Measurements from ENCODE around the gene LTB. TPM values are rescaled to one million over a fixed set of nuclear protein-coding genes. Genes with fewer than 3 reads are reported as not detected.

The LTB gene
- total RNA-seq, 1 donor from 2014 or later: 0.34 TPM

GRCh38 chr6:31547727-31548543 lies 34.3 kb downstream of the LTB start:
- no peak for TF ChIP-seq CTCF (conservative IDR thresholded peaks at IDR 0.05)
- Mint-ChIP-seq H3K4me3 (peak overlapping the region; percentile 90), H3K36me3 (peaks cover 6% of the 10 kb centered on the region), H3K27me3 (no peaks in the 10 kb centered on the region), H3K9me3 (no peaks in the 10 kb centered on the region), H3K4me1 (ENCODE audit: unreplicated experiment) (peaks cover 17% of the 10 kb centered on the region), H3K27ac (peak overlapping the region; percentile 85)
- DNase-seq (ENCODE audit: extremely low spot score, unreplicated experiment): no peak

- H3K36me3 Mint-ChIP-seq: peaks cover 6% of the 10 kb centered on the region
- H3K9me3 Mint-ChIP-seq: no peaks in the 10 kb centered on the region
- DNase-seq (ENCODE audit: extremely low spot score, unreplicated experiment): peak; percentile 89
- H3K27ac Mint-ChIP-seq: peak within 1 kb of the TSS; percentile 85
- peaks cover 17% of the 10 kb centered on the region for H3K4me1 Mint-ChIP-seq (ENCODE audit: unreplicated experiment)
- peak within 1 kb of the TSS; percentile 90 for H3K4me3 Mint-ChIP-seq
- H3K27me3 Mint-ChIP-seq: no peaks in the 10 kb centered on the region
- TF ChIP-seq CTCF (conservative IDR thresholded peaks at IDR 0.05): peak; percentile 19
Measured at GRCh38 chr6:31546958-31547726, 35.1 kb downstream of the LTB start, which contains the start of gene NFKBIL1. TSS of gene NFKBIL1 (plus strand) at chr6:31547608. CDS start at chr6:31547695, 87 bp downstream.

GRCh38 chr6:31546339-31546957 lies 35.8 kb downstream of the LTB start, which contains the start of gene ATP6V1G2:
TSS of gene ATP6V1G2 (minus strand) at chr6:31546608. CDS start at chr6:31546559, 49 bp downstream.
- peak; percentile 92 for DNase-seq (ENCODE audit: extremely low spot score, unreplicated experiment)
- TF ChIP-seq CTCF (conservative IDR thresholded peaks at IDR 0.05): peak; percentile 94
- peaks cover 6% of the 10 kb centered on the region for H3K36me3 Mint-ChIP-seq
- no peaks in the 10 kb centered on the region for H3K27me3 Mint-ChIP-seq
- H3K9me3 Mint-ChIP-seq: no peaks in the 10 kb centered on the region
- peak within 1 kb of the TSS; percentile 90 for H3K4me3 Mint-ChIP-seq
- peaks cover 17% of the 10 kb centered on the region for H3K4me1 Mint-ChIP-seq (ENCODE audit: unreplicated experiment)
- peak within 1 kb of the TSS; percentile 85 for H3K27ac Mint-ChIP-seq

GRCh38 chr6:31545291-31545690 lies 36.9 kb downstream of the LTB start:
- TF ChIP-seq CTCF (conservative IDR thresholded peaks at IDR 0.05): no peak
- Mint-ChIP-seq H3K36me3 (peaks cover 14% of the 10 kb centered on the region), H3K4me1 (ENCODE audit: unreplicated experiment) (peaks cover 19% of the 10 kb centered on the region), H3K27ac (no peak overlapping the region), H3K27me3 (no peaks in the 10 kb centered on the region), H3K4me3 (peak overlapping the region; percentile 90), H3K9me3 (no peaks in the 10 kb centered on the region)
- DNase-seq (ENCODE audit: extremely low spot score, unreplicated experiment): no peak

- Mint-ChIP-seq H3K27ac (no peak overlapping the region), H3K4me3 (peak overlapping the region; percentile 51)
Measured at GRCh38 chr6:31544676-31545075, 37.5 kb downstream of the LTB start.

More at GRCh38 chr6:31544676-31545075, 37.5 kb downstream of the LTB start:
- H3K9me3 Mint-ChIP-seq: no peaks in the 10 kb centered on the region
- TF ChIP-seq CTCF (conservative IDR thresholded peaks at IDR 0.05): no peak
- no peak for DNase-seq (ENCODE audit: extremely low spot score, unreplicated experiment)
- peaks cover 20% of the 10 kb centered on the region for H3K36me3 Mint-ChIP-seq
- no peaks in the 10 kb centered on the region for H3K27me3 Mint-ChIP-seq
- H3K4me1 Mint-ChIP-seq (ENCODE audit: unreplicated experiment): peaks cover 24% of the 10 kb centered on the region
